Lower leg skin (tissue), 3 donors: Measurements from ENCODE around the gene SCN2B.

Experiments
- CTCF ChIP-seq, 3 donors: fragments of 450-650 bp; IDR thresholded peaks; one replicate each; pipeline ENCODE4 v1.5.1; 2016; ENCODE audit warnings: antibody characterized with exemption in 3 of 3, mild to moderate bottlenecking in 3 of 3, moderate library complexity in 2 of 3
- POLR2A ChIP-seq, 2 donors: fragments of 450-650 bp; IDR thresholded peaks; one replicate each; pipeline ENCODE4 v1.6.1; 2016 to 2017; ENCODE audit warnings: antibody characterized with exemption in 2 of 2, mild to moderate bottlenecking in 1 of 2, moderate library complexity in 1 of 2

- no peak for TF ChIP-seq CTCF (IDR thresholded peaks at IDR 0.05)
- no peak for TF ChIP-seq POLR2A (IDR thresholded peaks at IDR 0.05)
These were observed 61.4 kb downstream of the SCN2B start for GRCh38 chr11:118115048-118115447.
